ENCODE measurements around the gene EPN2.

The EPN2 gene

DNA sequence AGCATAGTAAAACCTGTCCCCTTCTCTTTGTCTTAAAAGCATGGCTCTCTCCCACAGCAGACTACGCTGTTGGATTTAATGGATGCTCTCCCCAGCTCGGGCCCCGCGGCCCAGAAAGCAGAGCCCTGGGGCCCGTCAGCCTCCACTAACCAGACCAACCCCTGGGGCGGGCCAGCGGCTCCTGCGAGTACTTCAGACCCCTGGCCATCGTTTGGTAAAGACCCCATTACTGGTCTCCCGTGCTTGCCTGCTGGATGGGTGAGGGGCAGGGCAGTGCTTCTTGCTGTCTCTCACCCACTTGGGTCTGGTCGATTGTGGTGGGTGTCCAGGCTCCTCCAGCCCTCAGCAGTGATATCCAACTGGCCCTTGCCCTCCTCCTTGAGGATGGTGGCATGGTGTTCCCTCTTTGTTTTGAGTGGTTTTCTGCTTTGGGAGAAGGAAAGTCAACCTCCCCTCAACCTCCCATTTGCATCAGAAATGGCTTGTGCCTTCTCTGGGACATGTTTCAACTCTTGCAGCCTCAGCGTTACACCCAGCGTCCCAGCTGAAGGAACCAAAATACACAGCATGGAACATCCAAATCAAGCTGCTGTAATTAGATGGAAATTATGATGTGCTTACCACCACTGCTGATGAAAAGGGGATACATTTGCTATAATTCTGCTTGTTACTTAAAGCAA, 76.0 kb downstream of the EPN2 start:
- no peak for DNase-seq

DNA sequence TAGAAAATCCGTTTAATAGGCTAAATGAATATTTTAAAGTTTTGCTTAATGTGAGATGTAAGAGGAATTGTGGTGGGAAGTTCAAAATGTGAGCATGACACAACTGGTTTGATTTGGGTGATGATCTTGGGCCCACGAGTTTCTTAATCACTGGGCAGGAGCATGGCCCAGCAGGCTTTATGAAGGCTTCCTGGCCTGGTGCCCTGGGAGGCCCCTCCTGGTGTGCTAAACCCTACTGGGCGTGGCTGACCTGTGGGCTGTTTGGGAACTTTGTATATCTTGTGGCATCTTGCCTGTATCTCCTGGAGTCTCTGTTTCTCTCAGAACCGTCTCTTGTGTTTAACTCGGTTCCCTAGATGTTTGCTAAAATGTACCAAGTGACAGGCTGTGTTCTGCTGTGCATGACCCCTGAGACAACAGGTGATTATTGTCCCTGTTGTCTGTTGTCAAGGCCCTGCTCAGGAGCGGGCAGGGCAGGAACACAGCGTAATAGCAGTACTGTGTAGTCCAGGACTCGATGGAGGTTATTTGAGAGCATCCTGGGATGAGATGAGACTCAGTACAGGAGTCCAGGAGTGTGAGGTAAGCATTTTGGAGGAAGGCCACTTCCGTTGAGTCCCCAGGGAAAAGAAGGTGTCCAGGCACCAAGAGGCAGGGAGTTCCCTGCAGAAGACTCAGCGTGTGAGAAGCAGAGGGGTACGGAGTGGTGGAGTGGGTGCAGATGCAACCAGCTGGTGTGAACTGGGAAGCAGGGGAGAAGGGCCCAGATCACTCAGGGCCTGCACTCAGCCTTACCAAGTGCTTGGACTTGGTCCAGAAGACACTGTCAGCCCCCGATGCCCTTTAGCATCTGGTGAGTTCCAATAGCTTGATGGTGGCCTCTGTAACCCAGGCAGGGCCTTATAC, 76.8 kb downstream of the EPN2 start:
- no peak for DNase-seq

DNA sequence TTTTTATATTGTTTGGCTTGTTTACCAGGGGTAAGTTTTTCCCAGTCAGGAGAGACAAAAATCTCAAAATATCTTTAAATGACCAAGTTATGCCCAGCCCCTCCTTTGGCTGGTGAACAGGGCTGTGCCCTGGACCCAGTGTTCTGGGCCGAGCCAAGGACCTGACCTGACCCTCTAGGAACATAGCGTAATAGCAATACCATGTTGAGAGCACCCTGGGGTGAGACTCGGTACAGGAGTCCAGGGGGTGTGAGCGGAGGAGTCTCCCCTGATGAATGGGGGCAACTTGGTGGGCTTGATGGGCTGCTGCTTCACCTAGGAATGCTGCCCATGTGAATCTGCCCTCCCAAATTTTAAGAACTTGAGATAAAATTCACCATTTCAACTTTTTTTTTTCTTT, 77.9 kb downstream of the EPN2 start:
- DNase-seq, result no peak

DNA sequence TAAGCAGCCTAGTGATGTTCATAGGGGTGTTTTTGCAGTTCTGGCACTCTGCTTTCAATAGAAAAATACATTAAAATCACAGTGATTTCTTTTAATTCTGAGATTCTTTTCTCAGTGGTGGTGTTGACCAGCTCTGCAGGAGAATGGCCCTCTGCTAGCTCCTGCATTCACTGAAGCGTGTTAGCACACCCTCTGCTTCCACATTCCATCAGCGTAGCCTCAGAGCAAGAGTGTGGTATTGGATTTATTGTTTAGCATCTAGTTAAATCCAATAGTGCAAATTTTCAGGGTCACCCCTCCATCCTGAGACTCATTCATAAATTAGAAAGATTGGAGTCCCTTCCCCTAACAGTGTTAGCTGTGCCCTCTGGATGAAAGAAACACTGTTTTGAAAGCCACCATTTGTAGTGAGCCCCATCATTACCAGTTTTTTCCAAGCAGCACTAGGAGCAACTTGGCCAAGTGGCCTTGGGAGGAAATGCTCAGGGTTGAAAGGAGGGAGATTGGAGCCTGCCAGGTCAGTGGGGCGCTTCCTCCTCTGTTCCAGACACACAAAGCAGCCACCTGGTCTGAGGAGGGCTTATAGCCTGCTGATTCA, 79.7 kb downstream of the EPN2 start:
- no peak for DNase-seq

DNA sequence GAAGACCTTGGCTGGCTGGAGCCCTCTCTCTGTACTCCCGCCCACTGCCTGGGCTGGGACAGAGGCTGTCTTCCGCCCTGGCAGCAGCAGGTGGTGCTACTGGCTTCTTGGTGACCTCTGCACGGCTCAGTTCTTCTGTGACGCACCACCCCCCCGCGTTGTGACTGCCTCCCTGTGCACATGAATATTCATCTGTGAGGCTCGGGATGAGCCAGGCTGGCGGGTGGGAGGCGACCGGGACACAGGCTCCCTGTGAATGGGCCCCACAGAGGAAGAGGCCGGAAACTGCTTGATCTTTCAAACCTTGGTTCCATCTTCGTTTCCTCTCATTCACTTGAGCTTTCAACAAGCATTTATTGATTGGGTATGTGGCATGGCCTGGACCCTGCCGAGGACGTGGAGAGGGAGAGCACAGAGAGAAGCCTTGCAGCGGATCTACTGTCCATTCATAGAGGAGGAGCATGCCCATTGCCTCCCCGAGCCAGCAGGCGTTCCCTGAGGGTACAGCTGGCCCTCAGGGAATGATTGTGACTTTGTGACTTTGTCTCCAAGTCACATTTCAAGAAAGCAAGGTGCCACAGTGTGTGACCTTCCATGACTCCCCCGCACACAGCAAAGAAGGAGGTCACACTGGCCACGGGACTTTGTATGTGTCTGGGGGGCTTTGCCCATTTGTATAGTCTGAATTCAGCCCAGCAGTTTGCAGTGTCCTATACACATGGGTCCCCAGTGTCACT, 80.4 kb downstream of the EPN2 start:
- DNase-seq, result peak; percentile 58

DNA sequence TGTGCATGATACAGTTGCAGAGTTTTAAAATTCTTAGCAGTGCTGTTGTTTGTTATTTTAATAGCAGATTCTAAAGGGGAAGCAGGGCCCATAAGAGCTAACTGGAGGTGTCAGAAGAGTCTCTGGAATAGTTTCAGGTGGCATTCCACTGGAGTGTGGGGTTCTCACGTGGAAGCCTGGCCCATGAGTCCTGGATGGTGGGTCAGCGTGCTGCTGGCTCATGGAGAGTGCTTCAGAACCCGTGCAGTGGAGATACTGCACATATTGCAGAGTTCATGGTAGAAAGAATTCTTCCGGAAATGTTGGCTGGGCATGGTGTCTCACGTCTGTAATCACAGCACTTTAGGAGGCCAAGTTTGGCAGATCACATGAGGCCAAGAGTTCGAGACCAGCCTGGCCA, 81.4 kb downstream of the EPN2 start:
- DNase-seq, result no peak

DNA sequence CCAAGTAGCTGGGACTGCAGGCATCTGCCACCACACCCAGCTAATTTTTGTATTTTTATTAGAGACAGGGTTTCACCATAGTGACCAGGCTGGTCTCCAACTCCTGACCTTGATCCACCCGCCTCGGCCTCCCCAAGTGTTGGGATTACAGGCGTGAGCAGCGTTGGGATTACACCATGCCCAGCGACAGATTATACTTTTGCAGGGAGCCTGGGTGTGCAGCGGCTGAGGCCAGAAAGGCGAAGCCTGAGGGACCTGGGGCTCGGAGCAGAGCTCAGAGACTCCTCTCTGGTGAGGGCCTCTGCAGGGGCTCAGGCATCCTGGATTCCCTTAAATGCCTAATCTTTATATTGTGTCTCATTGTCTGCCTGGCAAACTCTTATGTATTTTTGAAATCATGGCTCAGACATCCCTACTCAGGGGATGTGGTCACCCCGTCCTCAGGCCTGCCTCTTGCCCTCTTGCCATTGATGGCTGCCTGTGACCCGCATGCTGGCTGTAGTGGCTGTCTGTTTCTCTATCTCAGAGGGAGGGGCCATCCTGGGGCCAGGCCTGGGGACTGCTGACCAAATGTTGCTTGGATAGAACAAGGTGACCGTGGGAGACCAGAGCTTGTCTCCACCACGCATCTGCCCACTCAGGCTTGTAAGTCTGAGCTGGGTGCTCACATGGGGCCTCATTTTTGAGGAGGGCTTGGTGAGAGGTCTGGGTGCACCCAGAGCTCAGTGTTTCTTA, 82.8 kb downstream of the EPN2 start:
- DNase-seq, result no peak

DNA sequence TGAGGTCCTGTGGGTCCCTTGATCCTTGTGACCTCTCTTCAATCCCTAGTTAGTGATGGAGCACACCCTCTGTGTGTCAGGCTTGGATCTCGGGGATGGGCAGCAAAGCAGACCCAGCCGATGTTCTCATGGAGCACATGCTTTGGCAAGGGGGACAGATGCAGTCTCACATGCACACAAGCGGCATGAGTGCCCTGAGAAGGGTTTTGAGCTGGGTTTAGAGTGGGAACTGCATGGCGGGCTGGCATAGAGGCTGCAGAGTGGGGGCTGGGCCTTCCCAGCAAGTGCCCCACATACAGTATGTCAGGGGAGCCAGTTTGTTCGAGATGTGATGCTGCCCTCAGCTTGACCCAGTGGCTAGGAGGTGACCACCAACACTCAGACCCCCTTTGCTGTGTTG, 83.7 kb downstream of the EPN2 start:
- DNase-seq, result no peak

DNA sequence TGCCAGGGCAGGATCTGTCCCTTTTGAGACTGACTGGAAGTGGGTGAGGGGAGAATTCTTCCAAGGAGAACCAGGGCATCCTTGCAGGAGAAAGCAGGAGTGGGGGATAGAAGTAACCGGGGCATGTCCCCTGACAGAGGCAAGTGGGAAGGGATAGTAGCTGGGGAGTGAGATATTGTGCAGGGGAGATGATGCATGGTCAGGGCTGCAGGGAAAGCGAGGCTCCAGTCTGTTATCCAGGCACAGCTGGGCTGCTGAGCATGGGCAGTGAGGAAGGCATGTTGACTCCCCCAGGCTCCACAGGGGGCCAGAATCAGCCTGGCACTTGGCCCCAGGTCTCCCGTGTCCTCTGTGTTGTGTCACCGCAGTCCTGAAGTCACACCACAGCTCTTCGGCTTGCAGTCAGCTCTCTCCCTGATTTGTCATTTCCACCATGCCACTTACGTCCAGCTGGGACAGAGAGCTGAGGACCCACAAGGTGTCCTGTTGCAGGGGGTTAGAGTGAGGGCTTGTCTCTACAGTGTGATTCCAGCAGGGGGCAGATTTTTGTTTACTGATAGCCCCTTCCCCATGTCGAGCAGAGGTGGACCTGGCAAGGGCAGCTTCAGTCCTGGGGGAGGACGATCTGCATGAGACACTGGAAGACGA, 84.4 kb downstream of the EPN2 start:
- no peak for DNase-seq

DNA sequence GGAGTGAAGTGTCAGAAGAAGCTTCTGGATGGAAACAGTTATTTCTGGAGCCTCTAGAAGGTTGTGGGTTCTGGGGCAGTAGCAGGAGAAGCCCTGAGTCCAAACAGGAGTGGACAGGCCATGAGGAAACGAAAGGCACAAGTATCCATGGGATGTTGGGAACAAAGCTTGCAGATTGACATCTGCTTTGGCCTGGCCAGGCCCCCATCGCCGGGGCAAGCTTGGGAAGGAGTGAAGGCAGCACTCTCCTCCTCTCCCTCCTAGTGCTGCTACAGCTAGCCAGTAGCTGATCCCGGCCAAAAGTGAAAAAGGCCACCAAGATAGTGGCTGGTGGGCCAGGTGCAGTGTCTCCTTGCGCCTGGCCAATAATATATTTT, 85.0 kb downstream of the EPN2 start:
- no peak for DNase-seq

DNA sequence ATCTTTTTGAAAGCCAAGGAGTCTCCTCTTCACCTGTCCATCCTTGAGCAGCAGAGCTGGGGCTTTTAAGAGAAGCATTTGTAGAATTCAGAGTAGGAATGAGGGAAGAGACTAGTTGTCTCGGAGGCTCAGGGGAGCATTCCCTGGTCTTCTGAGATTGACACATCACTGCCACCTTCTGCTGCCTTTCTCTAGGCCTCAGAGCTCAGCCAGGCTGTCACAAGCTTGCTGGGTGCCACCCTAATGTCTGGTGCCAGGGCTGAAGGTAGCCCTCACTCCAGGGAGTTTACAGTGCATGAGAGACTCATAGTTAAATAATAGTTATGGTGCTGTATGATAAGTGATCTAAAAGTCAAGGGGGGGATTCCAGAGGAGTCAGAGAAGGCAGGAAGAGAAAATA, 85.7 kb downstream of the EPN2 start:
- DNase-seq, result no peak

DNA sequence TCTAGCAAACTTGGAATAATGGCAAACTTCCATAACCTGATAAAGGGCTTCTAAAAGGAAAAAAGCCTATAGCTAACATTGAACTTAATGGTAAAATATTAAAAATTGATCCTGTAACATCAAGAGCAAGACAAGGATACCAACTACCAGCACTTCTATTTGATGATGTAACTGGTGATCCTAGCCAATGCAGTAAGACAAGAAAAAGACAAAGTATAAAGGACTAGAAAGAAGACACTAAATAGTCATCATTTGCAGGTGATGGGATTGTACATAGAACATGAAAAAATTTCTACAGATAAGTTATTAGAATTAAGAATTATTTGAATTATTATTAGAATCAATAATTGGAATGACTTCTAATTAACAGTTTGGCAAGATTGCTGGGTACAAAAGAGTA, 88.4 kb downstream of the EPN2 start:
- no peak for DNase-seq

DNA sequence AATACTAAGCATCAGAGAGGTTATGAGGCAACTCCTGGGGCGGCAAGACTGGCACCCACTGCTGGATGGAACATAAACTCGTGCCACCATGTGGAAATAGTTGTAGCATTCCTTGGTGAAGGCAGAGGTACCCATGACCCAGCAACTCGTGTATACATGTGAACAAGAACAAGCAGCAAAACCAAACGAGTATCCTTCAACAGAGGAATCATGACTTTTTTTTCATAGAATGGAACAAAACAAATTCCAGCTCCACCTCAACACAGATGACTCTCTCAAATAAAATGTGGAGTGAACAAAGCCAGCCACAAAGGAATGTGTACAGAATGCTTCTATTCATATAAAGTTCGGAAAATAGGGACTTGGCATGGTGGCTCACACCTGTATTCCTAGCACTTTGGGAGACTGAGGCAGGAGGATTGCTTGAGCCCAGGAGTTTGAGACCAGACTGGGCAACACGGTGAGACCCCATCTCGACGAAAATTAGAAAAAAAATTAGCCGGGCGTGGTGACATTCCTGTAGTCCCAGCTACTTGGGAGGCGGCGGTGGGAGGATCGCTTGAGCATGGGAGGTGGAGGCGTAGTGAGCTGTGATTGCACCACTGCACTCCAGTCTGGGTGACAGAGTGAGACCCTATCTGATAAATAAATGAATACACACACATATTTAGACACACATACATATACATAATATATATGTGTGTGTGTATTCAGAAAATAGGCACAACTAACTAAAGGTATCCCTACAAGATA, 90.0 kb downstream of the EPN2 start:
- peak; percentile 89 for DNase-seq

DNA sequence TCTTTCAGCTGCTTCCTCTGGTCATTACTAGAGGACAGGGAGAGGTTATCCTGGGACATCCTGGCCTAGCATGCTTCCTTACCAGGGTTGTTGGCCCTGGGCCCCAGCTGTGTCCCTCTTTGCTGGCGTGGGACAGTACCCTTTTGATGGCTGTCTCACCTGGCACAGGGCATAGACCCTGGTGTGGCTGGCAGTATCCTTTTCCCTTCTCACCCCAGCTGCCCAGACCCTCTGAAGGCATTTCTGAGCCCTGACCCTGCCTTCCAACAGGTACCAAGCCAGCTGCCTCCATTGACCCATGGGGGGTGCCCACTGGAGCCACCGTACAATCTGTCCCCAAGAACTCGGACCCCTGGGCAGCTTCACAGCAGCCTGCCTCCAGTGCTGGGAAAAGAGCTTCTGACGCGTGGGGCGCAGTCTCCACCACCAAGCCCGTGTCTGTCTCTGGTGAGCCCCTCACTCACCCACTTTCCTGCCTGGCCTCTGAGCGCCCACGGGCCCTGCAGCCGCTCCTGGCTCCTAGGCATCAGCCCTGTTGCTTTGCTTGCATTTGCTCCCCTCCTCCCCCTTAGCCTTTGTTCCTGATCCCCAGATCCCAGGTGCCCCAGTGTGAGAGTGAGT, 91.4 kb downstream of the EPN2 start:
- DNase-seq, result no peak

DNA sequence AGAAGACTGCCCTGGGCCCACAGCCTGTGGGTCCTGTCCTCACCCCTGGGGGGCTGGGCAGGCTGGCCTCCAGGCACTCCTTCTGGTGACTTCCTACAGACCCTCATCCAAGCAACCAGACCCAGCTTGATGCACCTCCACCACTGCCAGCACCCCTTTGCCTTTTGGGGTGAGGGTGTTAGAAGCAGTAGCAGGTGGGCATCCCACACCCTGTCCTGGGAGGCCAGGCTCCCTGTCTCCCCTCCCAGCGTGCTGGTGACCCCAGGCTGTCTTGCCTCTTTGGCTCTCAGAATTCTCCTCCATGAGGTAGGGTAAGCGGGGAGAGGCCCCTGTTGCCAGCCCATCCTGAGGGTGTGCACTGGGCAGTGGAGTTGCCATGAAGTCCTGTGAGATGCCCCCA, 92.0 kb downstream of the EPN2 start:
- no peak for DNase-seq

DNA sequence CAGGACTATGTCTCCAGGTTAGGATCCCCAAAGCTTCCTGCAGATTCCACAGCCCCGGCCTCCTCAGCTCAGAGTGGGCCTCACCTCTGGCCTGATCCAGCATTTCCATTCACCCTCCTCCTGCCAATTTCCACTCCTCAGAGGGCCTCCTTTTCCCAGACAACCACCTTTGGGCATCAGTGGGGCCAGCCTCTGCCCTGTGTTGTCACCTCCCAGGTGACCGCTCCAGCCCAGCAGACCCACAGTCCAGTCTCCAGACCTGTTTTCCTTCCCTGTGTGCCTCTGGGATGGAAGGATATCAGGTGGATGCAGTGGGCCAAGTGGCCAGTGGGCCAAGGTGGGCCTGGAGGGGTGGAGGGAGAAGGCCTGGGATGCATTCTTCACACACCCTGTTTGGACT, 92.7 kb downstream of the EPN2 start:
- DNase-seq, result no peak

DNA sequence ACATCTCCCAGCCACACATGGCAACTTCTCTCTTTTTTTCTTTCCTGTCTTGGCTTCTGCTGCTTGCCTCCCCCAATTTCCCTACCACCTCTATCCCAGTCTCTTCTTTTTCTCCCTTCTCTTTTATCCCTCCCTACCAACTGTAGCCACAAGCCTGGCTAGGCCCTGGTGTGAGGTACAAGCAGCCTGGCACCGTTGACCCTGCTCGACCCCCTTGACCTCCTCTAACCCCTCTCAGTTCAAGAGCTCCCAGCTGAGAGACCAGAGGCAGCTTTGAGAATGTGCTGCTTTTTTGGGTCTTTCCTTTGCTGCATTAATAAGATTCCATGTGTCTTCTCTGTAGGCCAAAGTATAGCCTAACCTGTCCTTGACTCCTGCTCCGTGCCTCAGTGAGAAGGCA, 93.1 kb downstream of the EPN2 start:
- DNase-seq, result no peak

DNA sequence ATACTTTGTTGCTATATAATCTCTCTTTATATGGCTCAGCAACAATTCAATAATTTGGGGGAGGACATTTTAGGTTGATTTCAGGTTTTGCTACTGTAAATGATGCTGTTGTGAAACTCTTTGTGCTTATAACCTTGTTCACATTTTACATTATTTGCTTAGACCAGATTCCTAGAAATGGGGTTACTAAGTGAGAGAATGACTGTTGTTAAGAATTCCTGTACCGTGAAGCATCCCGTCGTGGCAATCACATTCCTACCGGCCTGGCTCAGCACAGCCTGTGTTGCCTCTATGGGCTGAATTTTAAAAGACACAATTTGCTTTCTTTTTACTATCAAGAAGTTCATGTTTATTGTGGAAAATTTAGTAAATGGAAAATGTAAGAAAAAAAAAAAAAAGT, 94.0 kb downstream of the EPN2 start:
- DNase-seq, result peak; percentile 83

DNA sequence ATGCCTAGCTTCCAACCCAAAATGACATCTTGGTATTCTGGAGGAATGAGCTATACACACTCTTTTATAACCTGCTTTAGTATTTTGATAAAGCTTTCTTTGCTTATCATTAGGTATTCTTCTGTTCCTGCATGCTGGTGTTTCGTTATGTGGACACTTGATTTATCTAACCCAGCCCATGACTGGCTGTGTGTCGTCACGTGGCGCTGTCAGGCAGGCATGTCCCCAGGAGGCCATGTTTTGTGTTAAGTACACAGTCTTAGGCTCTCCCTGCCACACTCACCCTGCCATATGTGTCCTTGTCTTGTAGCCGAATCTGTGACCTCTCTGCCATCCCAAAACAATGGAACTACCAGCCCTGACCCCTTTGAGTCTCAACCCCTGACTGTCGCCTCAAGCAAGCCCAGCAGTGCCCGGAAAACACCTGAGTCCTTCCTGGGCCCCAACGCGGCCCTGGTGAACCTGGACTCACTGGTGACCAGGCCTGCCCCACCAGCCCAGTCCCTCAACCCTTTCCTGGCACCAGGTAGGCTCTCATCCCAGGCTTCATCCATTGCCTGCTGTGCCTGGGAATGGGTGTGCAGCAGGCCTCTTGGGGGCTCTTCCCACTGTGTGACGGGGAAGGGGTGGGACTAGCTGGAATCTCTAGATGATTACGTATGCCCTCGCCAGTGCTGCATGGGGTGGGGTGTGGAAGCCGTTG, 94.5 kb downstream of the EPN2 start:
- DNase-seq, result no peak
